Ascending aorta (tissue), 2 donors: Measurements from ENCODE around the gene KIF2C. TPM values are rescaled to one million over a fixed set of nuclear protein-coding genes. Genes with fewer than 3 reads are reported as not detected.

ENCODE experiments used
- DNase-seq, 2 donors: peaks; one replicate each; pipeline ENCODE4 v3.0.0-alpha.2; 2019; ENCODE audit warnings: low spot score in 2 of 2
- H3K27ac ChIP-seq, 2 donors: fragments of 200-600 bp; sonication (generic); one replicate each; pipeline ENCODE4 v1.5.1; 2016 to 2017; ENCODE audit warnings: mild to moderate bottlenecking in 1 of 2
- H3K27me3 ChIP-seq: fragments of 200-600 bp; sonication (generic); one replicate; pipeline ENCODE4 v1.5.1; 2017
- H3K36me3 ChIP-seq, 2 donors: fragments of 200-600 bp; sonication (generic); one replicate each; pipeline ENCODE4 v1.5.1; 2016
- H3K4me1 ChIP-seq, 2 donors: fragments of 200-600 bp; sonication (generic); one replicate each; pipeline ENCODE4 v1.5.1; 2016 to 2017; ENCODE audit warnings: mild to moderate bottlenecking in 1 of 2
- H3K4me3 ChIP-seq, 2 donors: fragments of 200-600 bp; sonication (generic); one replicate each; pipeline ENCODE4 v1.5.1; 2016 to 2017; ENCODE audit warnings: mild to moderate bottlenecking in 1 of 2
- H3K9me3 ChIP-seq, 2 donors: fragments of 200-600 bp; sonication (generic); one replicate each; pipeline ENCODE4 v1.5.1; 2016
- CTCF ChIP-seq, 3 experiments: fragments of 200-600 bp in 2 of 3; fragments of 450-650 bp in 1 of 3; sonication (generic) in 2 of 3; IDR thresholded peaks; one replicate each; pipeline ENCODE4 v1.5.1; 2016 to 2019; ENCODE audit warnings: antibody characterized with exemption in 3 of 3, mild to moderate bottlenecking in 1 of 3, moderate library complexity in 1 of 3
- intact Hi-C: fragments of 100-400 bp; cut with DNase I; formaldehyde crosslinking; loops from one replicate; pipeline ENCODE4 v1.15.1; 2023
- total RNA-seq: library from RNA; depleted of rRNA; stranded (reverse); fragments of >200 nt; gene quantifications from one replicate; pipeline ENCODE4 v1.1.0, GENCODE V29; 2016

The KIF2C gene
- total RNA-seq, 1 donor from 2014 or later = 0.53 TPM

DNA sequence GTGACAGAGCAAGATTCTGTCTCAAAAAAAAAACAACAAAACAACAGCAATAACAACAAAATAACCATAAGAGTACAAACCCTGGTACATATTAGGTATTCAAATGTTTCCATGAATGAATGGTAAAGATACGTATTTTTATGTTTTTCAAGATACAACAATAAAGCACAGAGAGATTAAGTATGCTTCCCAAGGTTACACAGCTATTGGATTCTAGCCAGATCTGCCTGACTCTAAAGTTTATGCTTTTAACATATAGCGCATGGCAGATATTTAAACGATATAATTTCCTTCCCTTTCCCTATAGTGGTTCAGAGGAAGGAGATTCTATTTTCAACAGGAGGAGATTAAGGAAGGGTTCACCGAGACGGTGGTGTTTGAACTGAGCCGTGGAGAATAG lies 34.2 kb upstream of the KIF2C start:
- no peaks in the 10 kb centered on the region for H3K27me3 ChIP-seq
- H3K36me3 ChIP-seq = no peaks in the 10 kb centered on the region
- no peak overlapping the region for H3K4me3 ChIP-seq
- TF ChIP-seq CTCF (IDR thresholded peaks at IDR 0.05) = no peak
- DNase-seq = no peak
- no peaks in the 10 kb centered on the region for H3K9me3 ChIP-seq
- intact Hi-C loops = no loop called here
- no peak overlapping the region for H3K27ac ChIP-seq
- H3K4me1 ChIP-seq = peaks cover 0 to 3% of the 10 kb centered on the region in 2 donors

GRCh38 chr1:44705938-44706337 lies 33.7 kb upstream of the KIF2C start:
- intact Hi-C loops = no loop called here
- Histone ChIP-seq H3K9me3 (no peaks in the 10 kb centered on the region), H3K36me3 (no peaks in the 10 kb centered on the region), H3K4me3 (no peak overlapping the region), H3K27me3 (no peaks in the 10 kb centered on the region), H3K27ac (no peak overlapping the region), H3K4me1 (peaks cover 0 to 3% of the 10 kb centered on the region in 2 donors)
- TF ChIP-seq CTCF (IDR thresholded peaks at IDR 0.05) = no peak
- no peak for DNase-seq

- no peak for TF ChIP-seq CTCF (IDR thresholded peaks at IDR 0.05)
- no peak for DNase-seq
- H3K9me3 ChIP-seq = no peaks in the 10 kb centered on the region
- H3K36me3 ChIP-seq = no peaks in the 10 kb centered on the region
- H3K27me3 ChIP-seq = no peaks in the 10 kb centered on the region
- H3K27ac ChIP-seq = no peak overlapping the region
- intact Hi-C loops = no loop called here
- H3K4me3 ChIP-seq = no peak overlapping the region
- peaks cover 0 to 3% of the 10 kb centered on the region in 2 donors for H3K4me1 ChIP-seq
Measured at GRCh38 chr1:44707112-44707881, 32.3 kb upstream of the KIF2C start.

DNA sequence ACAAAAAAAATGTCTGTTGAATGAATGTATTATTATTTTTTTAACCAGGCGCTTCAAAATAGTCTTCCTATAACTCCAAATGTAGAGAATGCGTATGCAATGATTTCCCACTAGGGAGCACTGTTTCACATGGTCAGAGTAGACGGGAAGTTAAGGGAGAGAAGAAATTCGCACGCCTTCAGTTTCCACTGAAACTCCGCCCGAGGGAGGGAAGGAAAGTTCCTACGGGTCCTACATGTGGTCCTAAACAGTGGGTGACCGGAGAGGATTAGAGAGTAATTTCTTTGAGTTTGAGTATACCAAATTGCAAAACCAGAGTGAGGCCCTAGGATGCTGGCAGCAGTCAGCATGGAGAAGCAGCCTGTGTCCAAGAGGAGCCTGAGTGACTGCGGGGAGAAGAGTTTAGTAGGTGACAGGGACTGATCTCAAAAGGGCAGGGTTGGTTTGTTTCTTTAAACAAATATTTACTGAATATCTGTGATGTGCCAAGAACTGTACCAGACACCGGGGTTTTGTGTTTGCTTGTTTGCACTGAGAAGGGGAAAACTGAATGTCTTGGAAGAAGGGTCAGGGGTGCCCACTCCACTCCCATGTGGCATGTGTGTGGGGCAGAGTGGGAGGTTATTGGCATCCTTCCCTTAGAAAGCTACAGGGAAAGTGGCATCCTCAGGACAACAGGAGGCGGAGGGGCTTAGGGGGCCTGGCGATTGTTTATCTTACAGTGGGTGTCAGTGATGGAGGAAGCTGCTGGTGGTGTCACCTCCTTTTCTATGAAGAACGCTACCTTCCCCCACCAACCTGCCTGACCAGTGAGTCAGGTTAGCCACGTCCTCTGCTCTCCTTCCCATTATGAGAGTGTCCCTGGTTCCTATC lies 31.4 kb upstream of the KIF2C start:
- intact Hi-C loops = no loop called here
- no peak for DNase-seq
- H3K4me3 ChIP-seq = peak overlapping the region in 1 of 2 donors; percentile 22

DNA sequence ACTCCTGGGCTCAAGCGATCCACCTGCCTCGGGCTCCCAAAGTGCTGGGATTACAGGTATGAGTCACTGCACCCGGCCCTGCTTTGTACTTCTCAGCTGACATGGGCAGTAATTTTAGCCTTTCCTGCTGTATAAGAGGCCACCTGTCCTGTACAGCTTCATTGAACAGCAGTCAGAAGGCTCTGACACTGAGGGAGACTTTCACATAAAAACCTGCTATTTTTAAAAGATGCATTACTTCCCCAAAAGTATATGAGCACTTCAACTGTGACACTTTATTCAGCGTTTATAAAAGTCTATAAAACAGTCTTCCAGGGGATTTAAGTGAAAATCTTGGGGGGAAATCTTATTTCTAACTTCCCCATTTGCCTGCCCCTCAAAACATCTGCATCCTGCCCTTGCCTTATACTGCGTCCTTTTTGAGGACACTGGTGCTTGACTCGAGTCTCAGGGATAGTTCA lies 26.3 kb upstream of the KIF2C start:
- no peak for TF ChIP-seq CTCF (IDR thresholded peaks at IDR 0.05)
- DNase-seq = no peak
- no peak overlapping the region for H3K4me3 ChIP-seq
- H3K4me1 ChIP-seq = no peaks in the 10 kb centered on the region
- no peaks in the 10 kb centered on the region for H3K9me3 ChIP-seq
- H3K27me3 ChIP-seq = no peaks in the 10 kb centered on the region
- no peaks in the 10 kb centered on the region for H3K36me3 ChIP-seq
- intact Hi-C loops = no loop called here
- H3K27ac ChIP-seq = no peak overlapping the region

More for the DNA sequence above, 31.4 kb upstream of the KIF2C start:
- Histone ChIP-seq H3K9me3 (no peaks in the 10 kb centered on the region), H3K4me1 (peaks cover 0 to 3% of the 10 kb centered on the region in 2 donors), H3K36me3 (no peaks in the 10 kb centered on the region), H3K27ac (no peak overlapping the region), H3K27me3 (no peaks in the 10 kb centered on the region)
- peak; percentile 27 to 69 (median 44) for TF ChIP-seq CTCF (IDR thresholded peaks at IDR 0.05)
